CD4-positive, CD25-positive, alpha-beta regulatory T cell (primary cell): ENCODE data around the gene TCF7L1. TPM values are rescaled to one million over a fixed set of nuclear protein-coding genes. Genes with fewer than 3 reads are reported as not detected.

Experiments used
- ATAC-seq, 2 donors: fragments of 150-1000 bp; cut with Tn5 transposase; one replicate each; pipeline ENCODE4 v1.10.0; 2021; ENCODE audit warnings: low read depth in 2 of 2, moderate number of reproducible peaks in 2 of 2, moderate library complexity in 1 of 2
- DNase-seq, 3 donors: peaks; one replicate each; pipeline versions ENCODE4 v3.0.0 to v3.0.0-alpha.2; 2012 to 2022; ENCODE audit warnings: mixed read lengths in 1 of 3
- H3K27ac ChIP-seq: one replicate; pipeline ENCODE4 v1.7.0; 2013; ENCODE audit warnings: mild to moderate bottlenecking, low read length; ENCODE audit not compliant: insufficient read depth, poor library complexity, severe bottlenecking
- H3K27me3 ChIP-seq: one replicate; pipeline ENCODE4 v1.7.0; 2013; ENCODE audit warnings: low read length; ENCODE audit not compliant: control insufficient read depth, insufficient read depth
- H3K36me3 ChIP-seq: one replicate; pipeline ENCODE4 v1.7.0; 2013; ENCODE audit warnings: mild to moderate bottlenecking, low read length, moderate library complexity; ENCODE audit not compliant: control insufficient read depth, insufficient read depth
- H3K4me1 ChIP-seq: 2 replicates; pipeline ENCODE4 v1.7.0; 2013; ENCODE audit warnings: mild to moderate bottlenecking, low read length; ENCODE audit not compliant: insufficient read depth, control insufficient read depth, poor library complexity, severe bottlenecking
- H3K4me3 ChIP-seq: one replicate; pipeline ENCODE4 v1.7.0; 2013; ENCODE audit warnings: low read depth, mild to moderate bottlenecking, low read length, moderate library complexity
- H3K9me3 ChIP-seq, 2 experiments: 1 replicate in 1 of 2; 2 replicates in 1 of 2; pipeline ENCODE4 v1.7.0; 2013; ENCODE audit warnings: low read length in 2 of 2, mild to moderate bottlenecking in 1 of 2, moderate library complexity in 1 of 2; ENCODE audit not compliant: control insufficient read depth in 2 of 2
- H3K27ac Mint-ChIP-seq, 3 donors: one replicate each; pipeline ENCODE4 v1.8.0; 2020 to 2022; ENCODE audit warnings: mild to moderate bottlenecking in 3 of 3, mixed read lengths in 3 of 3, moderate library complexity in 2 of 3
- H3K27me3 Mint-ChIP-seq: one replicate; pipeline ENCODE4 v1.8.0; 2022; ENCODE audit warnings: mild to moderate bottlenecking, mixed read lengths
- H3K36me3 Mint-ChIP-seq: one replicate; pipeline ENCODE4 v1.8.0; 2020; ENCODE audit warnings: mixed read lengths
- H3K4me1 Mint-ChIP-seq, 4 donors: one replicate each; pipeline ENCODE4 v1.8.0; 2020 to 2022; ENCODE audit warnings: mixed read lengths in 4 of 4, mild to moderate bottlenecking in 1 of 4
- H3K4me3 Mint-ChIP-seq, 4 donors: one replicate each; pipeline ENCODE4 v1.8.0; 2020 to 2022; ENCODE audit warnings: mild to moderate bottlenecking in 4 of 4, mixed read lengths in 4 of 4, moderate library complexity in 3 of 4
- H3K9me3 Mint-ChIP-seq, 7 donors: one replicate each; pipeline ENCODE4 v1.8.0; 2020 to 2022; ENCODE audit warnings: mixed read lengths in 7 of 7, mild to moderate bottlenecking in 3 of 7, moderate library complexity in 2 of 7
- polyA plus RNA-seq, 4 donors: library from polyadenylated mRNA; unstranded; fragments of 300-500 nt; fragmentation: Illumina TruSeq; gene quantifications; one replicate each; pipeline ENCODE4 v1.2.3, GENCODE V29; 2021
- total RNA-seq: library from RNA; stranded (reverse); gene quantifications from one replicate; pipeline ENCODE4 v1.2.3, GENCODE V29; 2022

TCF7L1 gene
- total and polyA plus RNA-seq, 5 donors from 2014 or later: 0.07 to 0.10 TPM; not detected in 3

- Mint-ChIP-seq H3K36me3 (no peaks in the 10 kb centered on the region), H3K4me3 (no peak overlapping the region), H3K4me1 (no peaks in the 10 kb centered on the region), H3K27ac (no peak overlapping the region), H3K27me3 (peaks cover 43% of the 10 kb centered on the region), H3K9me3 (peaks cover 0 to 4% (median 0%) of the 10 kb centered on the region in 7 donors)
- H3K9me3 ChIP-seq: no peaks in the 10 kb centered on the region
- DNase-seq (no peak), ATAC-seq (no peak)
- H3K36me3 ChIP-seq: no peaks in the 10 kb centered on the region
- peaks cover 17% of the 10 kb centered on the region for H3K27me3 ChIP-seq
- H3K4me3 ChIP-seq: no peak overlapping the region
- H3K4me1 ChIP-seq: no peaks in the 10 kb centered on the region
- H3K27ac ChIP-seq: no peak overlapping the region
Measured at GRCh38 chr2:85212841-85213240, 79.6 kb downstream of the TCF7L1 start.

GRCh38 chr2:85213404-85213803 lies 80.2 kb downstream of the TCF7L1 start:
- H3K27me3 Mint-ChIP-seq: peaks cover 44% of the 10 kb centered on the region
- DNase-seq: no peak
- ATAC-seq: no peak
- no peak overlapping the region for H3K4me3 Mint-ChIP-seq
- Histone ChIP-seq H3K27ac (no peak overlapping the region), H3K9me3 (no peaks in the 10 kb centered on the region), H3K4me1 (no peaks in the 10 kb centered on the region), H3K27me3 (peaks cover 16% of the 10 kb centered on the region), H3K4me3 (no peak overlapping the region), H3K36me3 (no peaks in the 10 kb centered on the region)
- no peak overlapping the region for H3K27ac Mint-ChIP-seq
- H3K9me3 Mint-ChIP-seq: peaks cover 0 to 4% (median 0%) of the 10 kb centered on the region in 7 donors
- no peaks in the 10 kb centered on the region for H3K36me3 Mint-ChIP-seq
- H3K4me1 Mint-ChIP-seq: no peaks in the 10 kb centered on the region

- no peak overlapping the region for H3K27ac ChIP-seq
- Mint-ChIP-seq H3K9me3 (peaks cover 0 to 4% (median 0%) of the 10 kb centered on the region in 7 donors), H3K36me3 (no peaks in the 10 kb centered on the region), H3K4me1 (no peaks in the 10 kb centered on the region), H3K27ac (no peak overlapping the region), H3K4me3 (no peak overlapping the region), H3K27me3 (peaks cover 44% of the 10 kb centered on the region)
- H3K9me3 ChIP-seq: no peaks in the 10 kb centered on the region
- H3K4me3 ChIP-seq: no peak overlapping the region
- H3K36me3 ChIP-seq: no peaks in the 10 kb centered on the region
- H3K27me3 ChIP-seq: peaks cover 17% of the 10 kb centered on the region
- no peak for DNase-seq
- ATAC-seq: no peak
- H3K4me1 ChIP-seq: no peaks in the 10 kb centered on the region
Measured at GRCh38 chr2:85213901-85214512, 80.8 kb downstream of the TCF7L1 start.

GRCh38 chr2:85215081-85215447 lies 81.9 kb downstream of the TCF7L1 start:
- no peak overlapping the region for H3K27ac Mint-ChIP-seq
- no peaks in the 10 kb centered on the region for H3K9me3 ChIP-seq
- H3K36me3 Mint-ChIP-seq: no peaks in the 10 kb centered on the region
- DNase-seq (peak in 1 of 3 donors; percentile 2), ATAC-seq (no peak)
- H3K4me1 ChIP-seq: no peaks in the 10 kb centered on the region
- no peak overlapping the region for H3K4me3 ChIP-seq
- no peaks in the 10 kb centered on the region for H3K36me3 ChIP-seq
- H3K27me3 ChIP-seq: peaks cover 23% of the 10 kb centered on the region
- H3K4me1 Mint-ChIP-seq: no peaks in the 10 kb centered on the region
- peaks cover 50% of the 10 kb centered on the region for H3K27me3 Mint-ChIP-seq
- H3K4me3 Mint-ChIP-seq: no peak overlapping the region
- no peak overlapping the region for H3K27ac ChIP-seq
- H3K9me3 Mint-ChIP-seq: peaks cover 0 to 4% (median 0%) of the 10 kb centered on the region in 7 donors

GRCh38 chr2:85215448-85216401 lies 82.5 kb downstream of the TCF7L1 start:
- no peak overlapping the region for H3K4me3 Mint-ChIP-seq
- peaks cover 23% of the 10 kb centered on the region for H3K27me3 ChIP-seq
- ATAC-seq (no peak), DNase-seq (no peak)
- H3K27ac ChIP-seq: no peak overlapping the region
- peaks cover 0 to 4% (median 0%) of the 10 kb centered on the region in 7 donors for H3K9me3 Mint-ChIP-seq
- H3K27ac Mint-ChIP-seq: no peak overlapping the region
- H3K36me3 ChIP-seq: no peaks in the 10 kb centered on the region
- H3K27me3 Mint-ChIP-seq: peaks cover 50% of the 10 kb centered on the region
- no peaks in the 10 kb centered on the region for H3K4me1 Mint-ChIP-seq
- no peaks in the 10 kb centered on the region for H3K9me3 ChIP-seq
- no peak overlapping the region for H3K4me3 ChIP-seq
- no peaks in the 10 kb centered on the region for H3K36me3 Mint-ChIP-seq
- no peaks in the 10 kb centered on the region for H3K4me1 ChIP-seq

- H3K4me3 Mint-ChIP-seq: no peak overlapping the region
- Histone ChIP-seq H3K9me3 (no peaks in the 10 kb centered on the region), H3K4me1 (no peaks in the 10 kb centered on the region), H3K27me3 (peaks cover 23% of the 10 kb centered on the region), H3K27ac (no peak overlapping the region), H3K4me3 (no peak overlapping the region), H3K36me3 (no peaks in the 10 kb centered on the region)
- no peaks in the 10 kb centered on the region for H3K36me3 Mint-ChIP-seq
- H3K9me3 Mint-ChIP-seq: peaks cover 0 to 4% (median 0%) of the 10 kb centered on the region in 7 donors
- ATAC-seq (no peak), DNase-seq (no peak)
- peaks cover 42% of the 10 kb centered on the region for H3K27me3 Mint-ChIP-seq
- H3K27ac Mint-ChIP-seq: no peak overlapping the region
- no peaks in the 10 kb centered on the region for H3K4me1 Mint-ChIP-seq
Measured at GRCh38 chr2:85216927-85217326, 83.7 kb downstream of the TCF7L1 start.

- Histone ChIP-seq H3K4me3 (no peak overlapping the region), H3K36me3 (no peaks in the 10 kb centered on the region), H3K4me1 (no peaks in the 10 kb centered on the region), H3K27me3 (peaks cover 17% of the 10 kb centered on the region), H3K27ac (no peak overlapping the region), H3K9me3 (no peaks in the 10 kb centered on the region)
- Mint-ChIP-seq H3K27ac (no peak overlapping the region), H3K4me1 (no peaks in the 10 kb centered on the region), H3K36me3 (no peaks in the 10 kb centered on the region), H3K4me3 (no peak overlapping the region), H3K9me3 (peaks cover 0 to 4% (median 0%) of the 10 kb centered on the region in 7 donors), H3K27me3 (peaks cover 26% of the 10 kb centered on the region)
- DNase-seq: no peak
- no peak for ATAC-seq
Measured at GRCh38 chr2:85221067-85221691, 88.0 kb downstream of the TCF7L1 start.
